Keratinocyte (primary cell): ENCODE results near the gene ITGB1. TPM values are rescaled to one million over a fixed set of nuclear protein-coding genes. Genes with fewer than 3 reads are reported as not detected.

Source experiments
- DNase-seq: peaks from one replicate; pipeline ENCODE4 v3.0.0-alpha.2; 2011; ENCODE audit warnings: low read depth, missing footprints, low spot score
- FAIRE-seq: peaks from 2 replicates; lab custom pipeline; 2011; peaks lifted over from hg19 to GRCh38; lab: Jason Lieb, UNC
- H2AFZ ChIP-seq: 2 replicates; pipeline ENCODE4 v1.6.0; 2012; ENCODE audit warnings: low read length, control low read depth, inconsistent platforms; ENCODE audit not compliant: control insufficient read depth
- H3K27ac ChIP-seq: 2 replicates; pipeline ENCODE4 v1.5.1; 2011; ENCODE audit warnings: low read length; ENCODE audit not compliant: control insufficient read depth, insufficient read depth
- H3K27me3 ChIP-seq: 3 replicates; pipeline ENCODE4 v1.6.0; 2011; ENCODE audit warnings: low read length; ENCODE audit not compliant: control insufficient read depth, insufficient read depth; ENCODE audit errors: extremely low read depth
- H3K36me3 ChIP-seq, 2 experiments: 2 replicates in 1 of 2; 3 replicates in 1 of 2; pipeline ENCODE4 v1.5.1; 2011; ENCODE audit warnings: low read length in 2 of 2, mild to moderate bottlenecking in 1 of 2; ENCODE audit not compliant: control insufficient read depth in 2 of 2, insufficient read depth in 2 of 2; ENCODE audit errors: extremely low read depth in 1 of 2
- H3K4me1 ChIP-seq: 3 replicates; pipeline ENCODE4 v1.5.1; 2011; ENCODE audit warnings: low read length; ENCODE audit not compliant: control insufficient read depth, insufficient read depth; ENCODE audit errors: extremely low read depth
- H3K4me2 ChIP-seq: 3 replicates; pipeline ENCODE4 v1.6.0; 2011; ENCODE audit warnings: low read depth, low read length; ENCODE audit not compliant: control insufficient read depth, insufficient read depth; ENCODE audit errors: extremely low read depth
- H3K4me3 ChIP-seq, 3 experiments: fragments of 200-600 bp in 1 of 3; sonication (generic) in 1 of 3; 2 replicates in 2 of 3; 3 replicates in 1 of 3; pipeline ENCODE4 v1.5.1; 2011 to 2016; ENCODE audit warnings: low read length in 3 of 3, mild to moderate bottlenecking in 3 of 3, control low read depth in 2 of 3, inconsistent platforms in 1 of 3, low read depth in 1 of 3, mixed read lengths in 1 of 3, mixed run types in 1 of 3, moderate library complexity in 1 of 3; ENCODE audit not compliant: control insufficient read depth in 2 of 3, insufficient read depth in 2 of 3; ENCODE audit errors: extremely low read depth in 1 of 3
- H3K79me2 ChIP-seq: 2 replicates; pipeline ENCODE4 v1.6.0; 2012; ENCODE audit warnings: low read length; ENCODE audit not compliant: control insufficient read depth, insufficient read depth
- H3K9ac ChIP-seq: 3 replicates; pipeline ENCODE4 v1.6.0; 2011; ENCODE audit warnings: low read length; ENCODE audit not compliant: control insufficient read depth, insufficient read depth; ENCODE audit errors: extremely low read depth
- H3K9me1 ChIP-seq: 3 replicates; pipeline ENCODE4 v1.6.0; 2011; ENCODE audit warnings: low read length; ENCODE audit not compliant: control insufficient read depth, insufficient read depth; ENCODE audit errors: extremely low read depth
- H3K9me3 ChIP-seq: 2 replicates; pipeline ENCODE4 v1.5.1; 2012; ENCODE audit warnings: low read depth, low read length; ENCODE audit not compliant: control insufficient read depth
- H4K20me1 ChIP-seq: 3 replicates; pipeline ENCODE4 v1.6.0; 2011; ENCODE audit warnings: low read length; ENCODE audit not compliant: control insufficient read depth, insufficient read depth; ENCODE audit errors: extremely low read depth
- CTCF ChIP-seq, 3 experiments: IDR thresholded peaks in 1 of 3; conservative IDR thresholded peaks in 1 of 3; optimal IDR thresholded peaks in 1 of 3; 2 replicates in 2 of 3; 3 replicates in 1 of 3; pipeline versions ENCODE3 to v1.5.1; 2011; ENCODE audit warnings: low read length in 3 of 3, mild to moderate bottlenecking in 3 of 3, moderate library complexity in 2 of 3, control low read depth in 1 of 3, inconsistent platforms in 1 of 3; ENCODE audit not compliant: insufficient read depth in 2 of 3; ENCODE audit errors: extremely low read depth in 1 of 3
- EZH2 ChIP-seq: IDR thresholded peaks from one replicate; pipeline ENCODE4 v1.6.1; 2012; ENCODE audit warnings: inconsistent platforms, mild to moderate bottlenecking, low read length, moderate library complexity
- dilution Hi-C: fragments of 300-500 bp; cut with MboI; formaldehyde crosslinking; loops from one replicate; pipeline ENCODE4 v1.7.0; 2020; ENCODE audit warnings: low sequenced_read_pairs; ENCODE audit not compliant: extremely low pct_ligation_motif_present
- polyA plus RNA-seq, 5 experiments: library from polyadenylated mRNA; depleted of rRNA in 3 of 5; stranded (reverse) in 3 of 5; stranded (forward) in 1 of 5; unstranded in 1 of 5; fragments of >200 nt; gene quantifications; 1 replicate in 1 of 5; 2 replicates in 3 of 5; 3 replicates in 1 of 5; pipeline versions ENCODE4 v1.2.1 to v1.2.3, GENCODE V29; 2011 to 2012; ENCODE audit warnings: missing spikeins in 2 of 5, low read depth in 1 of 5, low replicate concordance in 1 of 5

The ITGB1 gene
- polyA plus RNA-seq, 1 donor (not counting 4 experiments of a cell fraction or from before 2014, with no cell fraction given): 1,445 TPM

GRCh38 chr10:32953277-32953927 is 4.6 kb downstream of the ITGB1 start:
- no peaks in the 10 kb centered on the region for H3K9me1 ChIP-seq
- H3K4me3 ChIP-seq: peak overlapping the region; percentile 84 to 97 (median 95)
- peak overlapping the region; percentile 77 for H3K27ac ChIP-seq
- no peak overlapping the region for H2AFZ ChIP-seq
- TF ChIP-seq CTCF (optimal IDR thresholded peaks at IDR 0.05 in 1 of 3, IDR thresholded peaks at IDR 0.05 in 1 of 3, conservative IDR thresholded peaks at IDR 0.05 in 1 of 3; ENCODE audit: extremely low read depth in 1 of 3, insufficient read depth in 2 of 3, low read length in 3 of 3): no peak
- TF ChIP-seq EZH2: no peak
- FAIRE-seq: peak; percentile 81
- no peak for DNase-seq
- H3K36me3 ChIP-seq: peaks cover 4 to 16% of the 10 kb centered on the region in 2 experiments
- H3K79me2 ChIP-seq: peaks cover 94% of the 10 kb centered on the region
- no peaks in the 10 kb centered on the region for H3K9me3 ChIP-seq
- H3K4me2 ChIP-seq: peak overlapping the region; percentile 75
- H3K4me1 ChIP-seq: peaks cover 61% of the 10 kb centered on the region
- H3K9ac ChIP-seq: peak overlapping the region; percentile 92
- dilution Hi-C loops: no loop called here
- no peaks in the 10 kb centered on the region for H3K27me3 ChIP-seq
- H4K20me1 ChIP-seq: peaks cover 34% of the 10 kb centered on the region

DNA sequence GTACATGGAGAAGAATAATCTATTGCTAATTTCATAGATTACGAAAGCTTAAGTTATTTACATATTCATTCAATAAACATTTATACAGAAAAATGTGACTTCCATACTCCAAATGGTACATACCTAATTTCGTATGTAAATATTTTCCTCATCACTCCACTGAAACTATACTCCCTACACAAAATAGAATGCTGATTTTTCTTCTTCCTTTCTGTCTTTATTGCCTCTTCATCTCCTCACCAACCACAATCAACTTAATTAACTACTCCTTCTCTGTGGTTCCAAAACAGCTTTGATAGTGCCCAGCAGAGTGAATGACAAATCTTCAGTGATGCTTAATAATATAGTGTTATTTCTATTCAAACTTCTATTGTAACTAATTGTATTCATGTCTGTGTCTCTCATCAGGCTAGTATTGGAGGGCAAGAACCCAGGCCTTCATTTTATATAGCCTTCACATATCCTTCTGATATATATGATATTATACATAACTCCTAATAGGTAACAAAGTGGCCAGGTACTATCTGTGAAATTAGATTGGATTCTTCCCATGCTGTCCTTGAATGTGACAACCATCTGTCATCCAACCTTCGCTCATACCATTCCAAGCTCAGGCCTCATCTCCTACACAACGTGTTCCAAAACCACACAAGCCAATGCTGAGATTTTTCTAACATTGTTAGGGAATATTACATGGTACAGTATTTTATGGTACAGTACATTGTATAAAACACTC is 5.3 kb downstream of the ITGB1 start:
- no peak overlapping the region for H3K9ac ChIP-seq
- no peak overlapping the region for H2AFZ ChIP-seq
- FAIRE-seq: no peak
- H3K27ac ChIP-seq: peak overlapping the region; percentile 1
- peaks cover 100% of the 10 kb centered on the region for H3K79me2 ChIP-seq
- peaks cover 67% of the 10 kb centered on the region for H3K4me1 ChIP-seq
- H4K20me1 ChIP-seq: peaks cover 36% of the 10 kb centered on the region
- H3K36me3 ChIP-seq: peaks cover 4 to 16% of the 10 kb centered on the region in 2 experiments
- H3K9me3 ChIP-seq: no peaks in the 10 kb centered on the region
- H3K9me1 ChIP-seq: no peaks in the 10 kb centered on the region
- H3K4me3 ChIP-seq: peak overlapping the region in 2 of 3 experiments; percentile 95 to 97
- dilution Hi-C loops: no loop called here
- no peak for DNase-seq
- H3K27me3 ChIP-seq: no peaks in the 10 kb centered on the region
- peak overlapping the region; percentile 75 for H3K4me2 ChIP-seq
- TF ChIP-seq CTCF (optimal IDR thresholded peaks at IDR 0.05 in 1 of 3, IDR thresholded peaks at IDR 0.05 in 1 of 3, conservative IDR thresholded peaks at IDR 0.05 in 1 of 3; ENCODE audit: extremely low read depth in 1 of 3, insufficient read depth in 2 of 3, low read length in 3 of 3) (no peak), EZH2 (no peak)
